Panc1 (cell line): Measurements from ENCODE around the gene CNTLN.
"Not testable (repeated sequence)": the region's sequence is repeated elsewhere in the genome, so short reads cannot be mapped to it uniquely, and the experiment has no call there.

Experiments used
- CTCF ChIP-seq: fragments of 450-650 bp; IDR thresholded peaks from 2 replicates; pipeline ENCODE4 v1.5.1; 2017; ENCODE audit warnings: mild to moderate bottlenecking
- REST ChIP-seq, 2 experiments: IDR thresholded peaks; 2 replicates each; pipeline ENCODE4 v1.6.1; 2011 to 2012; ENCODE audit warnings: low read depth in 2 of 2, control low read depth in 1 of 2, low read length in 1 of 2, mild to moderate bottlenecking in 1 of 2, moderate library complexity in 1 of 2; ENCODE audit not compliant: insufficient read depth in 1 of 2

- not testable (repeated sequence) for TF ChIP-seq REST (IDR thresholded peaks at IDR 0.05; ENCODE audit: insufficient read depth in 1 of 2, low read depth in 2 of 2, low read length in 1 of 2); CTCF
Measured at GRCh38 chr9:17354006-17354405, 219.2 kb downstream of the CNTLN start.
